ENCODE measurements around the gene LRRC8E. TPM values are rescaled to one million over a fixed set of nuclear protein-coding genes. Genes with fewer than 3 reads are reported as not detected.

The LRRC8E gene
- total and polyA plus RNA-seq, 10 of the 15 experiments (the other 5 are each of a cell fraction or from before 2014, with no cell fraction given) = 0.04 to 0.32 (median 0.25) TPM; not detected in 7

DNA sequence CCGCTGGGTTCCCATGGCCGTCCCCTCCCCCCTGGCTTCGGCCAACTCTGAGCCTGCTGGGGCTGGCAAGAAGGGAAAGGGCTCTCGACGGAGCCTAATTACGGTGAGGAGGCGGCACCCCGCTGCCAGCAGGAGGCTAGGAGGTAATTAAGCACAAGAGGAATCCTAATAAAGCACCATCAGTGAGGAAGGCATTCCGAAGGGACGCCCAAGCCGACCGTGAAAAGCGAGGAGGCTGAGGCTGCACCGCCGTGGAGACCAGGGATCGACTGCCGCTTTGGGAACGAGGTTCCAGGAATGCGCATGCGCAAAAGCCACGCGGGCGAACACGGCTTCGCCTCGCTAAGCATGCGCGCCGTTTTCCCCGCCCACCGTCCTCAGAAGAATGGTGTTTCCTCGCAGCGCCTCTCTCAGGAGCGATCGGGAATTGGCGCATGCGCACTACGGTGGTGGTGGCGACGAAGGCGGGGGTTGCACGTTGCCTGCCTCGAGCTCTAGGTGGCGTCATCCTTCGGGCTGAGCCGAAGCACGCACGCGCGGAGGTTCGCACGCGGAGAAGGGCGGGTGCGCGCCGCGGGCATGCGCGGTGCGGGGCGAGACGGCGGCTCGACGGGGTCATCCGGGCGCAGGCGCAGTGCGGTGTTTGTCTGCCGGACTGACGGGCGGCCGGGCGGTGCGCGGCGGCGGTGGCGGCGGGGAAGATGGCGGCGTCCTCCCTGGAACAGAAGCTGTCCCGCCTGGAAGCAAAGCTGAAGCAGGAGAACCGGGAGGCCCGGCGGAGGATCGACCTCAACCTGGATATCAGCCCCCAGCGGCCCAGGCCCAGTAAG, 15.1 kb downstream of the LRRC8E start, which contains the start of gene MAP2K7 (continued):
- TF ChIP-seq, protein P1, sequence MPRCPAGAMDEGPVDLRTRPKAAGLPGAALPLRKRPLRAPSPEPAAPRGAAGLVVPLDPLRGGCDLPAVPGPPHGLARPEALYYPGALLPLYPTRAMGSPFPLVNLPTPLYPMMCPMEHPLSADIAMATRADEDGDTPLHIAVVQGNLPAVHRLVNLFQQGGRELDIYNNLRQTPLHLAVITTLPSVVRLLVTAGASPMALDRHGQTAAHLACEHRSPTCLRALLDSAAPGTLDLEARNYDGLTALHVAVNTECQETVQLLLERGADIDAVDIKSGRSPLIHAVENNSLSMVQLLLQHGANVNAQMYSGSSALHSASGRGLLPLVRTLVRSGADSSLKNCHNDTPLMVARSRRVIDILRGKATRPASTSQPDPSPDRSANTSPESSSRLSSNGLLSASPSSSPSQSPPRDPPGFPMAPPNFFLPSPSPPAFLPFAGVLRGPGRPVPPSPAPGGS (IDR thresholded peaks at IDR 0.05; ENCODE audit: borderline replicate concordance, insufficient read depth, low read depth, low read length, poor library complexity, severe bottlenecking) = no peak
- TF ChIP-seq NFXL1 (IDR thresholded peaks at IDR 0.05; ENCODE audit: borderline replicate concordance) = no peak
- no peak for TF ChIP-seq HDAC6 (IDR thresholded peaks at IDR 0.05; ENCODE audit: unreplicated experiment)
- no peak for TF ChIP-seq RBBP5 (conservative IDR thresholded peaks at IDR 0.05)
- TF ChIP-seq WRNIP1 (IDR thresholded peaks at IDR 0.05; ENCODE audit: borderline replicate concordance, low read depth, low read length) = no peak
- TF ChIP-seq CHD4 (IDR thresholded peaks at IDR 0.05) = no peak
- 0 out of 2 replicates have a peak, but pooled peaks have one; percentile 19 for TF ChIP-seq STAT1 (conservative IDR thresholded peaks at IDR 0.05)
- TF ChIP-seq, protein P2, sequence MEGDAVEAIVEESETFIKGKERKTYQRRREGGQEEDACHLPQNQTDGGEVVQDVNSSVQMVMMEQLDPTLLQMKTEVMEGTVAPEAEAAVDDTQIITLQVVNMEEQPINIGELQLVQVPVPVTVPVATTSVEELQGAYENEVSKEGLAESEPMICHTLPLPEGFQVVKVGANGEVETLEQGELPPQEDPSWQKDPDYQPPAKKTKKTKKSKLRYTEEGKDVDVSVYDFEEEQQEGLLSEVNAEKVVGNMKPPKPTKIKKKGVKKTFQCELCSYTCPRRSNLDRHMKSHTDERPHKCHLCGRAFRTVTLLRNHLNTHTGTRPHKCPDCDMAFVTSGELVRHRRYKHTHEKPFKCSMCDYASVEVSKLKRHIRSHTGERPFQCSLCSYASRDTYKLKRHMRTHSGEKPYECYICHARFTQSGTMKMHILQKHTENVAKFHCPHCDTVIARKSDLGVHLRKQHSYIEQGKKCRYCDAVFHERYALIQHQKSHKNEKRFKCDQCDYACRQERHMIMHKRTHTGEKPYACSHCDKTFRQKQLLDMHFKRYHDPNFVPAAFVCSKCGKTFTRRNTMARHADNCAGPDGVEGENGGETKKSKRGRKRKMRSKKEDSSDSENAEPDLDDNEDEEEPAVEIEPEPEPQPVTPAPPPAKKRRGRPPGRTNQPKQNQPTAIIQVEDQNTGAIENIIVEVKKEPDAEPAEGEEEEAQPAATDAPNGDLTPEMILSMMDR (IDR thresholded peaks at IDR 0.05 in 2 of 3, conservative IDR thresholded peaks at IDR 0.05 in 1 of 3; ENCODE audit: control insufficient read depth in 2 of 3, extremely low read depth in 1 of 3, insufficient read depth in 1 of 3, low read depth in 3 of 3, low read length in 3 of 3) = peak; percentile 65 to 99 (median 90); a peak in 5 of 6 replicates
- TF ChIP-seq, protein P3, sequence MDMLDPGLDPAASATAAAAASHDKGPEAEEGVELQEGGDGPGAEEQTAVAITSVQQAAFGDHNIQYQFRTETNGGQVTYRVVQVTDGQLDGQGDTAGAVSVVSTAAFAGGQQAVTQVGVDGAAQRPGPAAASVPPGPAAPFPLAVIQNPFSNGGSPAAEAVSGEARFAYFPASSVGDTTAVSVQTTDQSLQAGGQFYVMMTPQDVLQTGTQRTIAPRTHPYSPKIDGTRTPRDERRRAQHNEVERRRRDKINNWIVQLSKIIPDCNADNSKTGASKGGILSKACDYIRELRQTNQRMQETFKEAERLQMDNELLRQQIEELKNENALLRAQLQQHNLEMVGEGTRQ (IDR thresholded peaks at IDR 0.05; ENCODE audit: borderline replicate concordance, low read depth, low read length) = no peak
- peak; percentile 94 for TF ChIP-seq POLR2AphosphoS2 (IDR thresholded peaks at IDR 0.05; ENCODE audit: low read depth, low read length)
- TF ChIP-seq SREBF1 (IDR thresholded peaks at IDR 0.05; ENCODE audit: low read length) = no peak
- TF ChIP-seq, protein P4, sequence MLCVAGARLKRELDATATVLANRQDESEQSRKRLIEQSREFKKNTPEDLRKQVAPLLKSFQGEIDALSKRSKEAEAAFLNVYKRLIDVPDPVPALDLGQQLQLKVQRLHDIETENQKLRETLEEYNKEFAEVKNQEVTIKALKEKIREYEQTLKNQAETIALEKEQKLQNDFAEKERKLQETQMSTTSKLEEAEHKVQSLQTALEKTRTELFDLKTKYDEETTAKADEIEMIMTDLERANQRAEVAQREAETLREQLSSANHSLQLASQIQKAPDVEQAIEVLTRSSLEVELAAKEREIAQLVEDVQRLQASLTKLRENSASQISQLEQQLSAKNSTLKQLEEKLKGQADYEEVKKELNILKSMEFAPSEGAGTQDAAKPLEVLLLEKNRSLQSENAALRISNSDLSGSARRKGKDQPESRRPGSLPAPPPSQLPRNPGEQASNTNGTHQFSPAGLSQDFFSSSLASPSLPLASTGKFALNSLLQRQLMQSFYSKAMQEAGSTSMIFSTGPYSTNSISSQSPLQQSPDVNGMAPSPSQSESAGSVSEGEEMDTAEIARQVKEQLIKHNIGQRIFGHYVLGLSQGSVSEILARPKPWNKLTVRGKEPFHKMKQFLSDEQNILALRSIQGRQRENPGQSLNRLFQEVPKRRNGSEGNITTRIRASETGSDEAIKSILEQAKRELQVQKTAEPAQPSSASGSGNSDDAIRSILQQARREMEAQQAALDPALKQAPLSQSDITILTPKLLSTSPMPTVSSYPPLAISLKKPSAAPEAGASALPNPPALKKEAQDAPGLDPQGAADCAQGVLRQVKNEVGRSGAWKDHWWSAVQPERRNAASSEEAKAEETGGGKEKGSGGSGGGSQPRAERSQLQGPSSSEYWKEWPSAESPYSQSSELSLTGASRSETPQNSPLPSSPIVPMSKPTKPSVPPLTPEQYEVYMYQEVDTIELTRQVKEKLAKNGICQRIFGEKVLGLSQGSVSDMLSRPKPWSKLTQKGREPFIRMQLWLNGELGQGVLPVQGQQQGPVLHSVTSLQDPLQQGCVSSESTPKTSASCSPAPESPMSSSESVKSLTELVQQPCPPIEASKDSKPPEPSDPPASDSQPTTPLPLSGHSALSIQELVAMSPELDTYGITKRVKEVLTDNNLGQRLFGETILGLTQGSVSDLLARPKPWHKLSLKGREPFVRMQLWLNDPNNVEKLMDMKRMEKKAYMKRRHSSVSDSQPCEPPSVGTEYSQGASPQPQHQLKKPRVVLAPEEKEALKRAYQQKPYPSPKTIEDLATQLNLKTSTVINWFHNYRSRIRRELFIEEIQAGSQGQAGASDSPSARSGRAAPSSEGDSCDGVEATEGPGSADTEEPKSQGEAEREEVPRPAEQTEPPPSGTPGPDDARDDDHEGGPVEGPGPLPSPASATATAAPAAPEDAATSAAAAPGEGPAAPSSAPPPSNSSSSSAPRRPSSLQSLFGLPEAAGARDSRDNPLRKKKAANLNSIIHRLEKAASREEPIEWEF (IDR thresholded peaks at IDR 0.05; ENCODE audit: insufficient replicate concordance, low read depth, low read length) = no peak
- TF ChIP-seq, protein P5, sequence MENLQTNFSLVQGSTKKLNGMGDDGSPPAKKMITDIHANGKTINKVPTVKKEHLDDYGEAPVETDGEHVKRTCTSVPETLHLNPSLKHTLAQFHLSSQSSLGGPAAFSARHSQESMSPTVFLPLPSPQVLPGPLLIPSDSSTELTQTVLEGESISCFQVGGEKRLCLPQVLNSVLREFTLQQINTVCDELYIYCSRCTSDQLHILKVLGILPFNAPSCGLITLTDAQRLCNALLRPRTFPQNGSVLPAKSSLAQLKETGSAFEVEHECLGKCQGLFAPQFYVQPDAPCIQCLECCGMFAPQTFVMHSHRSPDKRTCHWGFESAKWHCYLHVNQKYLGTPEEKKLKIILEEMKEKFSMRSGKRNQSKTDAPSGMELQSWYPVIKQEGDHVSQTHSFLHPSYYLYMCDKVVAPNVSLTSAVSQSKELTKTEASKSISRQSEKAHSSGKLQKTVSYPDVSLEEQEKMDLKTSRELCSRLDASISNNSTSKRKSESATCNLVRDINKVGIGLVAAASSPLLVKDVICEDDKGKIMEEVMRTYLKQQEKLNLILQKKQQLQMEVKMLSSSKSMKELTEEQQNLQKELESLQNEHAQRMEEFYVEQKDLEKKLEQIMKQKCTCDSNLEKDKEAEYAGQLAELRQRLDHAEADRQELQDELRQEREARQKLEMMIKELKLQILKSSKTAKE (IDR thresholded peaks at IDR 0.05; ENCODE audit: low read depth, poor library complexity, severe bottlenecking) = no peak
- no peak; a peak in 1 of 4 replicates for TF ChIP-seq EP300 (IDR thresholded peaks at IDR 0.05; ENCODE audit: borderline replicate concordance in 1 of 2, control insufficient read depth in 1 of 2, low read depth in 2 of 2, low read length in 2 of 2)
- no peak for TF ChIP-seq ZNF622 (IDR thresholded peaks at IDR 0.05)
- TF ChIP-seq RAD21 (IDR thresholded peaks at IDR 0.05; ENCODE audit: insufficient read depth, low read depth, low read length) = peak; percentile 36; the same call in 1 of the 2 replicates
